Astrocyte (in vitro differentiated cells and primary cell): ENCODE data around the gene ITPA.

Experiments used
- EZH2 ChIP-seq: IDR thresholded peaks from 2 replicates; pipeline ENCODE4 v1.6.1; 2012; ENCODE audit warnings: mild to moderate bottlenecking, low read length, inconsistent platforms; ENCODE audit not compliant: insufficient read depth
- TF ChIP-seq, protein P1 (sequence below): IDR thresholded peaks from 2 replicates; pipeline ENCODE4 v1.5.1; 2011; ENCODE audit warnings: low read depth, mild to moderate bottlenecking, inconsistent platforms, low read length, moderate library complexity; ENCODE audit not compliant: insufficient read depth

DNA sequence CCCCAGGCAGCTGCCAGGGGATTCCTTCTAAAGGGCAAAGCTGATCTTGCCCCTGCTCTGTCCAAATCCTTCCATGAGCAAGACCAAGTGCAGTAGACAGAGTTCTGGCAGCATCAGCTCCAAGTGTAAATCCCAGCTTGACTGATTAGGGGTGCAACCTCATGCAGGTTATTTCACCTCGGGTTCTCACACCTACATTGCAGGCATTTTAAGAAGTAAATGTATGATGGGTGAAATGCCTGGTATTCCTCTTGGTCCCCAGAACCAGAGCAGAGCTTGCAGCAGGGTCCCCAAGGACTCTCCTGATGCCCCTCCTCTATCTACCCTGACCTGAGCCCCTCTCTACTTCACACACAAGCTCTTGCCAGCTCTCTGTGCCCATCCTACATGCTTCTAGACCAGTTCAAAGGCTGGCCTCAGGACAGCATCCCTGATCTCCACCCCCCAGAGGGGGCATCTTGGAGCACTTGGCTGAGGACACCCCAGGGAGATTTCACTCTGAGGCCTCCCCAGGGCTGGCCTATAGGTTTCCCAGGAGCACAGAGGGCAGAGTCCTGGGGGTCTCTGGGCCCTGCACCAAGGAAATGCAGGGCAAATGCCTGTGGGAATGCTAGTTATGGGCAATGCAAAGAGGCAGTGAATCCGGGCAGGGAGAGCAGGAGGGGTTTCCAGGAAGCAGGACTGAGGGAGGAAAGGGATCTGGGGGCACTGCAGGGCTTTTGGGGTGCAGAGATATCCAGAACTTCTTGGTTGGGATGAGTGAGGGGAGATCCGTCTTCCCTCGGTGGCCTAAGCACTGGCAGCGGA lies 37.0 kb upstream of the ITPA start:
- no peak for TF ChIP-seq EZH2
- TF ChIP-seq, protein P1, sequence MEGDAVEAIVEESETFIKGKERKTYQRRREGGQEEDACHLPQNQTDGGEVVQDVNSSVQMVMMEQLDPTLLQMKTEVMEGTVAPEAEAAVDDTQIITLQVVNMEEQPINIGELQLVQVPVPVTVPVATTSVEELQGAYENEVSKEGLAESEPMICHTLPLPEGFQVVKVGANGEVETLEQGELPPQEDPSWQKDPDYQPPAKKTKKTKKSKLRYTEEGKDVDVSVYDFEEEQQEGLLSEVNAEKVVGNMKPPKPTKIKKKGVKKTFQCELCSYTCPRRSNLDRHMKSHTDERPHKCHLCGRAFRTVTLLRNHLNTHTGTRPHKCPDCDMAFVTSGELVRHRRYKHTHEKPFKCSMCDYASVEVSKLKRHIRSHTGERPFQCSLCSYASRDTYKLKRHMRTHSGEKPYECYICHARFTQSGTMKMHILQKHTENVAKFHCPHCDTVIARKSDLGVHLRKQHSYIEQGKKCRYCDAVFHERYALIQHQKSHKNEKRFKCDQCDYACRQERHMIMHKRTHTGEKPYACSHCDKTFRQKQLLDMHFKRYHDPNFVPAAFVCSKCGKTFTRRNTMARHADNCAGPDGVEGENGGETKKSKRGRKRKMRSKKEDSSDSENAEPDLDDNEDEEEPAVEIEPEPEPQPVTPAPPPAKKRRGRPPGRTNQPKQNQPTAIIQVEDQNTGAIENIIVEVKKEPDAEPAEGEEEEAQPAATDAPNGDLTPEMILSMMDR = no peak
